ENCODE data around the gene GIGYF1.
"Not testable (repeated sequence)": the region's sequence is repeated elsewhere in the genome, so short reads cannot be mapped to it uniquely, and the experiment has no call there.

- TF ChIP-seq, protein P1, sequence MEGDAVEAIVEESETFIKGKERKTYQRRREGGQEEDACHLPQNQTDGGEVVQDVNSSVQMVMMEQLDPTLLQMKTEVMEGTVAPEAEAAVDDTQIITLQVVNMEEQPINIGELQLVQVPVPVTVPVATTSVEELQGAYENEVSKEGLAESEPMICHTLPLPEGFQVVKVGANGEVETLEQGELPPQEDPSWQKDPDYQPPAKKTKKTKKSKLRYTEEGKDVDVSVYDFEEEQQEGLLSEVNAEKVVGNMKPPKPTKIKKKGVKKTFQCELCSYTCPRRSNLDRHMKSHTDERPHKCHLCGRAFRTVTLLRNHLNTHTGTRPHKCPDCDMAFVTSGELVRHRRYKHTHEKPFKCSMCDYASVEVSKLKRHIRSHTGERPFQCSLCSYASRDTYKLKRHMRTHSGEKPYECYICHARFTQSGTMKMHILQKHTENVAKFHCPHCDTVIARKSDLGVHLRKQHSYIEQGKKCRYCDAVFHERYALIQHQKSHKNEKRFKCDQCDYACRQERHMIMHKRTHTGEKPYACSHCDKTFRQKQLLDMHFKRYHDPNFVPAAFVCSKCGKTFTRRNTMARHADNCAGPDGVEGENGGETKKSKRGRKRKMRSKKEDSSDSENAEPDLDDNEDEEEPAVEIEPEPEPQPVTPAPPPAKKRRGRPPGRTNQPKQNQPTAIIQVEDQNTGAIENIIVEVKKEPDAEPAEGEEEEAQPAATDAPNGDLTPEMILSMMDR (IDR thresholded peaks at IDR 0.05; ENCODE audit: low read depth, low read length): not testable (repeated sequence)
- TF ChIP-seq, protein P2, sequence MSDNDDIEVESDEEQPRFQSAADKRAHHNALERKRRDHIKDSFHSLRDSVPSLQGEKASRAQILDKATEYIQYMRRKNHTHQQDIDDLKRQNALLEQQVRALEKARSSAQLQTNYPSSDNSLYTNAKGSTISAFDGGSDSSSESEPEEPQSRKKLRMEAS (IDR thresholded peaks at IDR 0.05; ENCODE audit: low read depth, low read length): not testable (repeated sequence)
These were observed 30.3 kb upstream of the GIGYF1 start for GRCh38 chr7:100724364-100724763.
